ENCODE measurements around the gene TAS1R1.
"Not testable (repeated sequence)": the region's sequence is repeated elsewhere in the genome, so short reads cannot be mapped to it uniquely, and the experiment has no call there.

TAS1R1 gene

DNA sequence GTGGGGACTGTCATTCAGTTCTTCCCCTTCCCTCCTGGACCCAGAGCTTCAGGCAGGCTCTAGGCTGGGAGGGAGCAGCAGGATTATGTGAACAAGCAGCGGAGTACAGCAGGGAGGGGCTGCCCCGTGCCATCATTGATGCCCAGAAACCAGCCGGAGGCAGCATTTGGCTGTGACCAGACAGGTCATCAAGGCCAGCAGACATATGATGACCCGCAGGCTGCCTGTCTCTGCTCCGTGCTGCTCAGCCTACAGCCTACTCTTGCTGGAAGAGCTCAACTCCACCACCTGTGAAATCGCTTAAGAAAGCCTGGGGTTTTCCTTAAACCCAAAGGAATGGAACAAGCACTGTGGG is 42.6 kb downstream of the TAS1R1 start:
- DNase-seq (ENCODE audit: low read depth, low spot score) = no peak
- Histone ChIP-seq H3K9me3 (ENCODE audit: insufficient read depth, low read length) (no peaks in the 10 kb centered on the region), H3K4me3 (ENCODE audit: insufficient read length, low read depth) (no peak overlapping the region), H3K27me3 (ENCODE audit: insufficient read depth, insufficient read length) (no peaks in the 10 kb centered on the region), H3K4me1 (ENCODE audit: insufficient read depth, insufficient read length) (peaks cover 6% of the 10 kb centered on the region), H3K36me3 (ENCODE audit: insufficient read depth, insufficient read length, low read length) (peaks cover 75% of the 10 kb centered on the region), H3K9ac (ENCODE audit: insufficient read length, low read depth) (no peak overlapping the region)
- TF ChIP-seq ZNF274 (IDR thresholded peaks at IDR 0.05; ENCODE audit: low read depth, low read length) = no peak

DNA sequence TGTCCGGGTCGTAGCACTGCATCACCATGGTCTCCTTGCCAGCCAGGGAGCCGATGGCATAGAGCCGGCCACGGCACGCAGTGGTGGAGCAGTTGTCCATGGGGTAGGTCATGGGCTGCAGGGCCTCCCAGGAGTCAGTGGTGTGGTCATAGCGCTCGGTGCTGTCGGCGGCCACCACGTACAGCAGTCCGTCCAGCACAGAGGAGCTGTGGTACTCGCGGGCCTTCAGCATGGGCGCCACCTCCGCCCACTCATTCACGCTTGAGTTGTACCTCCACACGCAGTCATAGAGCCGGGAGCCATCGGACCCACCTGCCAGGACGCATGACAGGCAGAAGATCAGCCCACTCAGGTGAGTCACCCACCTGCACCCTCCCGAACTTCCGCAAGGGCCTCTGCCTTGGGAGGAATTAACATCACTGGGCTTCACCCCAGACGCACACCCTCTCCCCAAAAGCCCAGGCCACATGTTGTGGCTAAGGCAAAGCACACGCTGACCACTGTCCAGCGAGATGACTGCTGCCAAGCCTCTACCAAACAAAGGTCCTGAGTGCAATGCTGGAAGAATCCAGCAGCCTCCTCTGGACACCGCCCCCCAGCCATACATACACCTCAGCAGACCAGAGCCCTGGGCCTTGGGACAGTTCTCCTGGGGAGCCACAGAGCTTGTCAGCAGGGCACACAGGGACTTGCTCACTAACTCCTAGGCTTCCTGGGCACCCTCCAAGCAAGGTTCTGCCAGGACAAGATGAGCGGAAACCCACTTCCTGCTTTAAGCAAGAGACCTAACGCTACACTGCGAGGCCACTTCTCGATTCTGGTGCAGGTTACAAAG is 44.3 kb downstream of the TAS1R1 start:
- DNase-seq (ENCODE audit: low read depth, low spot score) = no peak
- TF ChIP-seq YY1 (IDR thresholded peaks at IDR 0.05; ENCODE audit: insufficient read depth, insufficient read length) (no peak), SUZ12 (IDR thresholded peaks at IDR 0.05; ENCODE audit: extremely low read depth, insufficient read depth, insufficient read length) (no peak), ZNF274 (IDR thresholded peaks at IDR 0.05; ENCODE audit: low read depth, low read length) (no peak)
- Histone ChIP-seq H3K36me3 (ENCODE audit: insufficient read depth, insufficient read length, low read length) (peaks cover 60% of the 10 kb centered on the region), H3K27me3 (ENCODE audit: insufficient read depth, insufficient read length) (no peaks in the 10 kb centered on the region), H3K4me1 (ENCODE audit: insufficient read depth, insufficient read length) (peaks cover 6% of the 10 kb centered on the region), H3K9ac (ENCODE audit: insufficient read length, low read depth) (no peak overlapping the region), H3K4me3 (ENCODE audit: insufficient read length, low read depth) (no peak overlapping the region), H3K9me3 (ENCODE audit: insufficient read depth, low read length) (no peaks in the 10 kb centered on the region)

DNA sequence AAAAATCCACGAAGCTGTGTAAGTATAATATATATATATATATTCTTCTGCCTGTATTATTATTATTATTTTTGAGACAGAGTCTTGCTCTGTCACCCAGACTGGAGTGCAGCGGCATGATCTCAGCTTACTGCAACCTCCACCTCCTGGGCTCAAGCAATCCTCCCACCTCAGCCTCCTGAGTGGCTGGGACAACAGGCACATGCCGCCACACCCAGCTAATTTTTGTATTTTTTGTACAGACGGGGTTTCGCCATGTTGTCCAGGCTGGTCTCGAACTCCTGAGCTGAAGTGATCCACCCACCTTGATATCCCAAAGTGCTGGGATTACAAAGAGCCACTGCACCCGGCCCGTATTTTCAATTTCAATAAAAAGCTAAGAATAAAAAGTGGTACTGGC is 44.9 kb downstream of the TAS1R1 start:
- H3K9me3 ChIP-seq (ENCODE audit: insufficient read depth, low read length); H3K9ac ChIP-seq (ENCODE audit: insufficient read length, low read depth); H3K4me1 ChIP-seq (ENCODE audit: insufficient read depth, insufficient read length); H3K27me3 ChIP-seq (ENCODE audit: insufficient read depth, insufficient read length); DNase-seq (ENCODE audit: low read depth, low spot score): not testable (repeated sequence)
- peaks cover 55% of the 10 kb centered on the region for H3K36me3 ChIP-seq (ENCODE audit: insufficient read depth, insufficient read length, low read length)
- H3K4me3 ChIP-seq (ENCODE audit: insufficient read length, low read depth) = peak overlapping the region; percentile 99

DNA sequence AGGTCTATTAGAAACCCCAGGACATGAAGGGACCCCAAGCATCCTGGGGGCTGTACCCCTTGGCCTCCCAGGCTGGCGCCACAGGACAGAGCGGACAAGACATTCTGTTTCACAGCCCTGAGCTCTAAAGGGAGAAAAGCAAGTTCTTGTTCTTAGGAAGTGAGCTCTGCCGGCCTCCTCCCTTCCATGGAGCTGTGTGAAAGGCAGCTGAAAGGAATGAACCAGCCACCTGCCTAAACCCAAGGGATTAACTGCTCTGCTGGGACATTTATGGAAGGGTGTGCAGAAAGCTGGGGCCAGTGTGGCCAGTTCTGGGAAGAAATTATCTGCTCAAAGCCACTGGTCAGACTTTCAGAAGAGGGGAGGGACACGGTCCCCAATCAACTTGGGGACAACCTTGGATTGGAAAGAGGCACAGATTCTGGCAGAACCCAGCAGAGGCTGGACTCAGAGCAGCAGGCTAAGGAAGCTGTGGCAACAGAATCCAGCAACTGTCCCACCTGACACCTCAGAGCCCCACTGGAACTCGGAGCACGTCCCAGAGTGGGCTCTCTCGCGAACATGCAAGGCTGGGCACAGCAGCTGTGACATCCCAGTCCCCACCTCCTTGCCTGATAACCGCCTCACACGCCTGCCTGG is 45.4 kb downstream of the TAS1R1 start:
- Histone ChIP-seq H3K9me3 (ENCODE audit: insufficient read depth, low read length) (no peaks in the 10 kb centered on the region), H3K27me3 (ENCODE audit: insufficient read depth, insufficient read length) (no peaks in the 10 kb centered on the region), H3K36me3 (ENCODE audit: insufficient read depth, insufficient read length, low read length) (peaks cover 50% of the 10 kb centered on the region), H3K9ac (ENCODE audit: insufficient read length, low read depth) (peak overlapping the region; percentile 96), H3K4me1 (ENCODE audit: insufficient read depth, insufficient read length) (peaks cover 6% of the 10 kb centered on the region), H3K4me3 (ENCODE audit: insufficient read length, low read depth) (peak overlapping the region; percentile 99)
- TF ChIP-seq SUZ12 (IDR thresholded peaks at IDR 0.05; ENCODE audit: extremely low read depth, insufficient read depth, insufficient read length) = no peak
- TF ChIP-seq ZNF274 (IDR thresholded peaks at IDR 0.05; ENCODE audit: low read depth, low read length) = no peak
- no peak for DNase-seq (ENCODE audit: low read depth, low spot score)

- Histone ChIP-seq H3K4me1 (ENCODE audit: insufficient read depth, insufficient read length) (peaks cover 6% of the 10 kb centered on the region), H3K36me3 (ENCODE audit: insufficient read depth, insufficient read length, low read length) (peaks cover 42% of the 10 kb centered on the region), H3K9me3 (ENCODE audit: insufficient read depth, low read length) (no peaks in the 10 kb centered on the region), H3K9ac (ENCODE audit: insufficient read length, low read depth) (peak overlapping the region; percentile 96), H3K4me3 (ENCODE audit: insufficient read length, low read depth) (peak overlapping the region; percentile 99), H3K27me3 (ENCODE audit: insufficient read depth, insufficient read length) (no peaks in the 10 kb centered on the region)
- no peak for DNase-seq (ENCODE audit: low read depth, low spot score)
- TF ChIP-seq SUZ12 (IDR thresholded peaks at IDR 0.05; ENCODE audit: extremely low read depth, insufficient read depth, insufficient read length) (no peak), ZNF274 (IDR thresholded peaks at IDR 0.05; ENCODE audit: low read depth, low read length) (no peak), YY1 (IDR thresholded peaks at IDR 0.05; ENCODE audit: insufficient read depth, insufficient read length) (no peak)
Observed at GRCh38 chr1:6601049-6601922, 46.2 kb downstream of the TAS1R1 start.

DNA sequence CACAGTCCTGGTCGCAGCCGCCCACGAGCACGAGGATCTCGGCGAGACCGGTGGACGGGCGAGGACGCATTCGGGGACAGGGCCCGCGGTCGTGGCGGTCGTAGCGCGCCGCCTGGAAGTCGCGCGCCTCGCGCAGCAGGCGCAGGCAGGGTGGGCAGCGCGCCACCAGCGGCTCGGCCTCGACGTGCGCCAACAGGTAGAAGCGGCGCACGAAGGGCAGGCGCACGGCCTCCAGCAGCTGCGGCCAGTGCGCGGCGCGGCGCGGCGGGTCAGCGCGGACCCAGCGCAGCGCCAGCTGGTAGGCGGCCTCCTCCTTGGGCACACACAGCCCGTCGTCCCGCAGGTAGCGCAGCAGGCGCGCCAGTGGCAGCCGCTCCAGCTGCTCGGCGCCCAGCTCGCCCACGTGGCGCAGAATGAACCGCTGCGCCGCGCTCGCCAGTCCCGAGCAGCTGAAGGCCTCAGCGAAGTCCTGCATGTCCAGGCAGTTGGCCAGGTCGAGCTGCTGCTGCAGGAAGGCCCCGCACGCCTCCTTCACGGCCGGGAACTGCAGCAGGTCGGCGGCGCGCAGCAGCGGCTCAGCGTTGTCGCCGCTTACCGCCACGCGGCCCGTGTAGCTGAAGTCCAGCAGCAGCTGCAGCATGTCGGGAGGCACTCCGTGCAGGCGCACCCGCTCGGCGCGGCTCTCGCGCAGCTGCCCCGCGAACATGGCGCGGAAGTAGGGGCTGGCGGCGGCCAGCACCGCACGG is 47.0 kb downstream of the TAS1R1 start:
- no peaks in the 10 kb centered on the region for H3K27me3 ChIP-seq (ENCODE audit: insufficient read depth, insufficient read length)
- peak overlapping the region; percentile 96 for H3K9ac ChIP-seq (ENCODE audit: insufficient read length, low read depth)
- TF ChIP-seq YY1 (IDR thresholded peaks at IDR 0.05; ENCODE audit: insufficient read depth, insufficient read length) (no peak), ZNF274 (IDR thresholded peaks at IDR 0.05; ENCODE audit: low read depth, low read length) (no peak), SUZ12 (IDR thresholded peaks at IDR 0.05; ENCODE audit: extremely low read depth, insufficient read depth, insufficient read length) (no peak)
- no peak for DNase-seq (ENCODE audit: low read depth, low spot score)
- peak overlapping the region; percentile 99 for H3K4me3 ChIP-seq (ENCODE audit: insufficient read length, low read depth)
- no peaks in the 10 kb centered on the region for H3K9me3 ChIP-seq (ENCODE audit: insufficient read depth, low read length)
- peaks cover 6% of the 10 kb centered on the region for H3K4me1 ChIP-seq (ENCODE audit: insufficient read depth, insufficient read length)
- peaks cover 34% of the 10 kb centered on the region for H3K36me3 ChIP-seq (ENCODE audit: insufficient read depth, insufficient read length, low read length)
